WTC11 (cell line): ENCODE results near the gene RPUSD4. TPM values are rescaled to one million over a fixed set of nuclear protein-coding genes. Genes with fewer than 3 reads are reported as not detected.

ENCODE experiments used
- ATAC-seq: fragments of 200-7000 bp; cut with Tn5 transposase; 2 replicates; pipeline ENCODE4 v1.10.0; 2021; ENCODE audit warnings: mild to moderate bottlenecking, moderate library complexity
- CTCF ChIA-PET: fragments of 300-600 bp; sonication (Branson Sonifier 250); formaldehyde crosslinking; loops from one replicate; lab custom pipeline; 2021; ENCODE audit warnings: antibody characterized with exemption; lab: Charles Lee
- POLR2A ChIA-PET: fragments of 350-600 bp; sonication (Branson Sonifier 250); formaldehyde crosslinking; loops from one replicate; lab custom pipeline; 2021; ENCODE audit warnings: antibody characterized with exemption; lab: Charles Lee
- DNase-seq: peaks from one replicate; pipeline ENCODE4 v3.0.0; 2021; ENCODE audit warnings: low spot score
- H3K27ac Mint-ChIP-seq: 2 replicates; pipeline ENCODE4 v1.8.0; 2021; ENCODE audit warnings: mixed read lengths
- H3K27me3 Mint-ChIP-seq: 2 replicates; pipeline ENCODE4 v1.8.0; 2021; ENCODE audit warnings: low read depth, mild to moderate bottlenecking, moderate library complexity, mixed read lengths
- H3K36me3 Mint-ChIP-seq: 2 replicates; pipeline ENCODE4 v1.8.0; 2021; ENCODE audit warnings: mixed read lengths
- H3K4me1 Mint-ChIP-seq: 2 replicates; pipeline ENCODE4 v1.8.0; 2022; ENCODE audit warnings: mixed read lengths
- H3K4me3 Mint-ChIP-seq: 2 replicates; pipeline ENCODE4 v1.8.0; 2021; ENCODE audit warnings: mild to moderate bottlenecking, moderate library complexity, mixed read lengths
- H3K9me3 Mint-ChIP-seq: 2 replicates; pipeline ENCODE4 v1.8.0; 2021; ENCODE audit warnings: mixed read lengths
- ATF2 ChIP-seq: sonication (generic); formaldehyde crosslinking; IDR thresholded peaks from 2 replicates; pipeline ENCODE4 v1.8.1; 2022; ENCODE audit warnings: low read depth, missing genetic modification reagents, borderline replicate concordance
- CREM ChIP-seq: sonication (generic); formaldehyde crosslinking; IDR thresholded peaks from 2 replicates; pipeline ENCODE4 v1.8.1; 2022; ENCODE audit warnings: mild to moderate bottlenecking, missing genetic modification reagents, moderate library complexity
- E2F1 ChIP-seq: sonication (generic); formaldehyde crosslinking; IDR thresholded peaks from 2 replicates; pipeline ENCODE4 v1.8.0; 2022; ENCODE audit warnings: mild to moderate bottlenecking, missing genetic modification reagents
- ESRRA ChIP-seq: sonication (generic); formaldehyde crosslinking; IDR thresholded peaks from 2 replicates; pipeline ENCODE4 v1.8.1; 2022; ENCODE audit warnings: mild to moderate bottlenecking, missing genetic modification reagents, borderline replicate concordance
- JUN ChIP-seq: sonication (generic); formaldehyde crosslinking; IDR thresholded peaks from 2 replicates; pipeline ENCODE4 v1.8.0; 2023; ENCODE audit warnings: mild to moderate bottlenecking, missing genetic modification reagents
- NFE2L1 ChIP-seq: sonication (generic); formaldehyde crosslinking; IDR thresholded peaks from 2 replicates; pipeline ENCODE4 v1.8.1; 2023; ENCODE audit warnings: missing genetic modification reagents
- NFYB ChIP-seq: sonication (generic); formaldehyde crosslinking; conservative IDR thresholded peaks from 2 replicates; pipeline ENCODE4 v1.8.0; 2022; ENCODE audit warnings: low read depth, missing genetic modification reagents
- NR2C2 ChIP-seq: sonication (generic); formaldehyde crosslinking; IDR thresholded peaks from 2 replicates; pipeline ENCODE4 v1.8.0; 2022; ENCODE audit warnings: mild to moderate bottlenecking, missing genetic modification reagents
- PRDM15 ChIP-seq: sonication (generic); formaldehyde crosslinking; IDR thresholded peaks from 2 replicates; pipeline ENCODE4 v1.8.0; 2022; ENCODE audit warnings: missing genetic modification reagents
- ZBTB43 ChIP-seq: sonication (generic); formaldehyde crosslinking; IDR thresholded peaks from 2 replicates; pipeline ENCODE4 v1.8.1; 2023; ENCODE audit warnings: mild to moderate bottlenecking, missing genetic modification reagents
- ZNF232 ChIP-seq: sonication (generic); formaldehyde crosslinking; IDR thresholded peaks from 2 replicates; pipeline ENCODE4 v1.8.0; 2022; ENCODE audit warnings: mild to moderate bottlenecking, missing genetic modification reagents
- ZNF281 ChIP-seq: sonication (generic); formaldehyde crosslinking; IDR thresholded peaks from 2 replicates; pipeline ENCODE4 v1.8.0; 2023; ENCODE audit warnings: mild to moderate bottlenecking, missing genetic modification reagents
- ZNF425 ChIP-seq: fragments of 250-450 bp; sonication (Bioruptor Pico); conservative IDR thresholded peaks from 2 replicates; pipeline ENCODE4 v1.9.0; 2021; ENCODE audit warnings: mild to moderate bottlenecking
- ZNF512 ChIP-seq: sonication (generic); formaldehyde crosslinking; IDR thresholded peaks from 2 replicates; pipeline ENCODE4 v1.8.1; 2022; ENCODE audit warnings: missing genetic modification reagents, borderline replicate concordance
- ZSCAN18 ChIP-seq: fragments of 250-450 bp; sonication (Bioruptor Pico); IDR thresholded peaks from 2 replicates; pipeline ENCODE4 v2.1.2; 2022; ENCODE audit warnings: mild to moderate bottlenecking, moderate library complexity
- total RNA-seq: library from RNA; stranded (reverse); gene quantifications from 3 replicates; pipeline ENCODE4 v1.2.3, GENCODE V29; 2021

The RPUSD4 gene
- total RNA-seq, 1 experiment from 2014 or later = 46.6 TPM

- no peaks in the 10 kb centered on the region for H3K27me3 Mint-ChIP-seq
- ChIA-PET POLR2A (no interaction called here), CTCF (interaction anchor here (0.7 kb wide), 1 partner anchor 327 kb away, joined by 4 read pairs; no protein-coding TSS in a partner anchor)
These were observed 3.0 kb upstream of the RPUSD4 start for GRCh38 chr11:126214441-126214840.

More at GRCh38 chr11:126214441-126214840, 3.0 kb upstream of the RPUSD4 start:
- no peak for ATAC-seq
- H3K4me1 Mint-ChIP-seq = peaks cover 16% of the 10 kb centered on the region
- H3K27ac Mint-ChIP-seq = no peak overlapping the region
- peaks cover 7% of the 10 kb centered on the region for H3K36me3 Mint-ChIP-seq
- no peak for DNase-seq
- TF ChIP-seq NR2C2 (CRISPR knock-in tag) (no peak), ATF2 (CRISPR knock-in tag) (no peak), NFE2L1 (CRISPR knock-in tag) (no peak), ZNF512 (CRISPR knock-in tag) (no peak), ZBTB43 (CRISPR knock-in tag) (no peak), E2F1 (CRISPR knock-in tag) (no peak), ZNF425 (CRISPR knock-in tag) (no peak), ZNF281 (CRISPR knock-in tag) (no peak), CREM (CRISPR knock-in tag) (no peak), PRDM15 (CRISPR knock-in tag) (no peak), ZSCAN18 (CRISPR knock-in tag) (no peak), JUN (CRISPR knock-in tag) (no peak), ESRRA (CRISPR knock-in tag) (no peak), NFYB (CRISPR knock-in tag) (no peak), ZNF232 (CRISPR knock-in tag) (no peak)
- no peak overlapping the region for H3K4me3 Mint-ChIP-seq
- H3K9me3 Mint-ChIP-seq = no peaks in the 10 kb centered on the region
